Stimulated activated CD4-positive, alpha-beta T cell treated with anti-CD3 and anti-CD28 coated beads, TNF-alpha, amount 100 ng/mL, for 48 hours (primary cell): ENCODE data around the gene CDC42EP5.

Experiments
- DNase-seq, 3 donors: peaks; one replicate each; pipeline ENCODE4 v3.0.0-alpha.2; 2020; ENCODE audit warnings: low read depth in 3 of 3

Gene CDC42EP5

GRCh38 chr19:54462655-54463530 is 10.2 kb downstream of the CDC42EP5 start:
- DNase-seq, result peak; percentile 42 to 52 (median 49)

- DNase-seq, result no peak
These were observed 10.9 kb downstream of the CDC42EP5 start for GRCh38 chr19:54462047-54462654.

- no peak for DNase-seq
These were observed 11.5 kb downstream of the CDC42EP5 start for GRCh38 chr19:54461613-54462012.

GRCh38 chr19:54461210-54461609 is 11.9 kb downstream of the CDC42EP5 start:
- DNase-seq, result no peak

- DNase-seq, result no peak
These were observed 12.7 kb downstream of the CDC42EP5 start for GRCh38 chr19:54460230-54461005.

GRCh38 chr19:54459282-54460229 is 13.5 kb downstream of the CDC42EP5 start:
- DNase-seq, result no peak

GRCh38 chr19:54458648-54459281 is 14.3 kb downstream of the CDC42EP5 start:
- DNase-seq, result no peak

GRCh38 chr19:54457773-54458647 is 15.1 kb downstream of the CDC42EP5 start:
- no peak for DNase-seq

GRCh38 chr19:54456423-54457373 is 16.4 kb downstream of the CDC42EP5 start:
- DNase-seq, result no peak

GRCh38 chr19:54455786-54456422 is 17.2 kb downstream of the CDC42EP5 start:
- no peak for DNase-seq

- DNase-seq, result no peak
These were observed 18.1 kb downstream of the CDC42EP5 start for GRCh38 chr19:54454781-54455675.

GRCh38 chr19:54453921-54454780 is 18.9 kb downstream of the CDC42EP5 start:
- DNase-seq, result no peak

GRCh38 chr19:54452626-54453025 is 20.5 kb downstream of the CDC42EP5 start:
- no peak for DNase-seq

GRCh38 chr19:54451997-54452396 is 21.1 kb downstream of the CDC42EP5 start:
- DNase-seq, result no peak

- DNase-seq, result no peak
These were observed 21.7 kb downstream of the CDC42EP5 start for GRCh38 chr19:54451331-54451871.

GRCh38 chr19:54449701-54450069 is 23.4 kb downstream of the CDC42EP5 start:
- DNase-seq, result no peak
